Activated CD4-positive, CD25-positive, alpha-beta regulatory T cell (primary cell): ENCODE data around the gene CYGB.

ENCODE experiments used
- DNase-seq, 4 experiments: peaks; one replicate each; lab custom pipeline; 2025; lab: John Stamatoyannopoulos, UW

Gene CYGB

DNA sequence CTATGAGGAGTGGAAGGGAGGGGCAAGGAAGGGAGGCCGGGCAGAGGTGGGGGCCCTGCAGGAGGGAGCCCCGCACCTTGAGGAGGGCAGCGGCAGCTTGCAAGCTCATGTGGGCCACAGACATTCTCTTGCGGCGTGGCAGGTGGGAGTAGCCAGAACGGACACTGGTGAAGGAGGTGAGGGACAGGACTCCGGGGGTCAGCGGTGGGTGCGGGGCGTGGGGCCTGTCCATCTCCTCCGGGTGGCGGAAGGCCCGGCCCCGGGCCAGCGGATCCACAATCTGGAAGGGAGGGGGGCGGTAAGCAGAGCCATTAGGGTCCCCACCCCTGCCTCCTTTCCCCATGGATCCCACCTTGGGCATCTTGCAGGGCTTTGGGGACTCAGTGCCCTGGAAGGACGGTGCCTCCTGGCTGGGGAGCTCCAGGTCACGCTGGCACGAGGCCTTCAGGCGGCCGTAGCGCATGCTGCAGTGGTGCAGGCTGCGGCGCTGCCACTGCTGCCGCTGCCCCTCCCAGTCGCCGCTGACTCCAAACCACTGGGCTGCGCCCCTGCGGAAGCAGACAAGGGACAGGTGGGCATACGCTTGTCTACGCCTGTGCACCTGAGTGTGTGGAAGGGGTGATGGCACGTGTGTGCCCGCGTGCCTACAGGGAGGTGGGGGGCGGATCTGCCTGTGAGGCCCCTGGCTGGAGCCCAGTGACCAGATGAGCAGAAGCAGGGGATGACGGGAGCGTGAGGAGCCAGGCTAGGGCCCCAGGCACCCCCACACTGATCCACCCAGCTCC lies 58.6 kb downstream of the CYGB start:
- no peak for DNase-seq

GRCh38 chr17:76478097-76478496 lies 59.4 kb downstream of the CYGB start:
- no peak for DNase-seq

DNA sequence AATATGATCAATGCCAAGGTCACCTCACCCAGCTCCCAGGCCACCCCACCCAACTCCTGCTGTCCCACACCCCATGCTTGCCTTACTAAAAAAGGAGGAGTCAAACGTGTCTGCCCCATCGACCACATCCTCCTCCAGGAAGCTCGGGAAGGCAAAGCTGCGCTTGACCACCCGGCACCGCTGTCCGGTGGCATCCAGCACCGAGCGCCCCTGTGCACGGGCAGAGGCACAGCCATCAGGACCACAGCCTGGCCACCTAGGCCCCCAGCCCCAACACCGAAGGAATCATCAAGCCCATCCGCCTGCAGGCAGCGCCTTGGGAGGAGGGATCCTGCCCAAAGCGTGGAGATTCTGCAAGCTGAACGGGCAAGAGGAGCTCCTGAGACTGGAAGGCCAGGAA lies 59.9 kb downstream of the CYGB start:
- no peak for DNase-seq
